SK-N-SH treated with all-trans-retinoic acid at 6 μM for 48 hours (cell line): ENCODE measurements around the gene CYP2W1.

ENCODE experiments used
- ATAC-seq: fragments of 200-7000 bp; cut with Tn5 transposase; 3 replicates; pipeline ENCODE4 v1.9.1; 2020; ENCODE audit warnings: mild to moderate bottlenecking, moderate library complexity
- BACH2 ChIP-seq: fragments of 250-450 bp; sonication (Bioruptor Pico); IDR thresholded peaks from 2 replicates; pipeline ENCODE4 v1.9.0; 2021; ENCODE audit warnings: mild to moderate bottlenecking, borderline replicate concordance
- CSDC2 ChIP-seq: fragments of 250-450 bp; sonication (Bioruptor Pico); IDR thresholded peaks from 2 replicates; pipeline ENCODE4 v1.5.0; 2020; ENCODE audit warnings: mild to moderate bottlenecking, moderate library complexity
- CSRNP3 ChIP-seq: fragments of 250-450 bp; sonication (Bioruptor Pico); IDR thresholded peaks from 2 replicates; pipeline ENCODE4 v1.5.1; 2021; ENCODE audit warnings: mild to moderate bottlenecking, moderate library complexity
- ESRRG ChIP-seq: fragments of 250-450 bp; sonication (Bioruptor Pico); IDR thresholded peaks from 2 replicates; pipeline ENCODE4 v1.6.1; 2021; ENCODE audit warnings: mild to moderate bottlenecking
- GLIS3 ChIP-seq: fragments of 250-450 bp; sonication (Bioruptor Pico); IDR thresholded peaks from 2 replicates; pipeline ENCODE4 v1.5.0; 2020; ENCODE audit warnings: mild to moderate bottlenecking, moderate library complexity
- ISL1 ChIP-seq: fragments of 250-450 bp; sonication (Bioruptor Pico); IDR thresholded peaks from 2 replicates; pipeline ENCODE4 v2.1.2; 2022; ENCODE audit warnings: mild to moderate bottlenecking, moderate library complexity
- OSR1 ChIP-seq: fragments of 250-450 bp; sonication (Bioruptor Pico); IDR thresholded peaks from 2 replicates; pipeline ENCODE4 v1.8.0; 2022; ENCODE audit warnings: moderate library complexity, mild to moderate bottlenecking, inconsistent platforms
- PATZ1 ChIP-seq: fragments of 250-450 bp; sonication (Bioruptor Pico); IDR thresholded peaks from 2 replicates; pipeline ENCODE4 v1.8.0; 2020; ENCODE audit warnings: mild to moderate bottlenecking, moderate library complexity, borderline replicate concordance
- RARB ChIP-seq: fragments of 250-450 bp; sonication (Bioruptor Pico); IDR thresholded peaks from 2 replicates; pipeline ENCODE4 v1.8.0; 2021; ENCODE audit warnings: mild to moderate bottlenecking, moderate library complexity
- SNAI2 ChIP-seq: fragments of 250-450 bp; sonication (Bioruptor Pico); IDR thresholded peaks from 2 replicates; pipeline ENCODE4 v1.5.0; 2020; ENCODE audit warnings: mild to moderate bottlenecking, moderate library complexity
- TOX ChIP-seq: fragments of 250-450 bp; sonication (Bioruptor Pico); IDR thresholded peaks from 2 replicates; pipeline ENCODE4 v1.8.0; 2021; ENCODE audit warnings: mild to moderate bottlenecking, moderate library complexity, borderline replicate concordance
- ZC3H10 ChIP-seq: fragments of 250-450 bp; sonication (Bioruptor Pico); IDR thresholded peaks from 2 replicates; pipeline ENCODE4 v1.5.1; 2021; ENCODE audit warnings: mild to moderate bottlenecking, moderate library complexity
- ZNF565 ChIP-seq: fragments of 450-650 bp; formaldehyde crosslinking; conservative IDR thresholded peaks from 2 replicates; pipeline ENCODE4 v1.5.0; 2020; ENCODE audit warnings: low read depth, mild to moderate bottlenecking, moderate library complexity
- ZNF70 ChIP-seq: fragments of 450-650 bp; formaldehyde crosslinking; IDR thresholded peaks from 2 replicates; pipeline ENCODE4 v1.5.0; 2020; ENCODE audit warnings: mild to moderate bottlenecking, moderate library complexity
- ZNF8 ChIP-seq: fragments of 450-650 bp; formaldehyde crosslinking; IDR thresholded peaks from 2 replicates; pipeline ENCODE4 v1.5.0; 2020; ENCODE audit warnings: mild to moderate bottlenecking, moderate library complexity
- TF ChIP-seq, protein P1 (sequence below): fragments of 250-450 bp; sonication (Bioruptor Pico); IDR thresholded peaks from 2 replicates; pipeline ENCODE4 v1.5.0; 2020; ENCODE audit warnings: mild to moderate bottlenecking, moderate library complexity
- TF ChIP-seq, protein P2 (sequence below): fragments of 250-450 bp; sonication (Bioruptor Pico); IDR thresholded peaks from 2 replicates; pipeline ENCODE4 v1.5.1; 2020; ENCODE audit warnings: low read depth, mild to moderate bottlenecking, moderate library complexity

CYP2W1 gene

DNA sequence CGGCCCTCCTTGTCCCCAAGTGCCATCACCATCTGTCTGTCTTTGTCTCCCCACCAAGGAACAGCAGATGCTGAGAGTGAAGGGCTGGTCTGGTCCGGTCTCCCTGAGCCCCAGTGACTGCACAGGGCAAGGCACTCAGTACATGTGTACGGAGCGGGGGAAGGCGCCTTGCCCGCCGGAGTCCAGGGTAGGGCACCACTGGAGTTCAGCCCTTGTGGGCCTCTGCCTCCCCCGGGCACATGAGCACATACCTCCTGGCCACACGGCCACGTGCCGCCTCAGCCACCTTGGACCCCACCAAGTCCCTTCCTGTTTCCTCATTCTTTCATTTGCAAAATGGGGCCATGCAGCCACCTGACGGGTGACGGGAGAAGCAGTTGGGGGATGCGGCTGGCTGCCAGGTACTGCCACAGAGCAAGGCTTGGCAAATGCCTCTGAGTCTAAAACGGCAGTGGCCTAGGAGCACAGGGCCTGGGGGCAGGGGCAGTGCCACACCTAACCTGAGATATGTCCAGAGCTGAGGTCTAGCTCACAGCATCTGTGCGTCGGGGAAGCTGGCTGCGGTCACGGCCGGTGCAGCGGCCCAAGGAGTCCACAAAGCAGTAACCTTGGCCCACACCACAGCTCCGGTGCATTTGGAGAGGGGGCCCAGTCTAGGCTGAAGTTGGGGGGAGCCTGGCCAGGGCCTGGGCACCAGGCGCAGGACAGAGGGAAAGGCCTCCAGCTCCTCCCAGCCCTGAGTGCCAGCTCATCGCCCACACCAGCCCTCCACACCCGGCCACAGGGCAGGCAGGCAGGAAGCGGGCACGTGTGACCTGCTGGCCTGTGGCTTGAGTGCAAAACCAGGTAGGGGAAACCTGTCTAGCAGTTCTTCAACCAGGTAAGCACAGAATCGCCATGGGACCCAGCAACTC is 33.7 kb upstream of the CYP2W1 start:
- no peak for TF ChIP-seq ZNF8 (CRISPR knock-in tag)
- TF ChIP-seq ISL1 (CRISPR knock-in tag), result no peak
- no peak for TF ChIP-seq CSRNP3
- no peak for TF ChIP-seq RARB (CRISPR knock-in tag)
- no peak for TF ChIP-seq BACH2
- TF ChIP-seq ZNF565, result no peak
- TF ChIP-seq, protein P1, sequence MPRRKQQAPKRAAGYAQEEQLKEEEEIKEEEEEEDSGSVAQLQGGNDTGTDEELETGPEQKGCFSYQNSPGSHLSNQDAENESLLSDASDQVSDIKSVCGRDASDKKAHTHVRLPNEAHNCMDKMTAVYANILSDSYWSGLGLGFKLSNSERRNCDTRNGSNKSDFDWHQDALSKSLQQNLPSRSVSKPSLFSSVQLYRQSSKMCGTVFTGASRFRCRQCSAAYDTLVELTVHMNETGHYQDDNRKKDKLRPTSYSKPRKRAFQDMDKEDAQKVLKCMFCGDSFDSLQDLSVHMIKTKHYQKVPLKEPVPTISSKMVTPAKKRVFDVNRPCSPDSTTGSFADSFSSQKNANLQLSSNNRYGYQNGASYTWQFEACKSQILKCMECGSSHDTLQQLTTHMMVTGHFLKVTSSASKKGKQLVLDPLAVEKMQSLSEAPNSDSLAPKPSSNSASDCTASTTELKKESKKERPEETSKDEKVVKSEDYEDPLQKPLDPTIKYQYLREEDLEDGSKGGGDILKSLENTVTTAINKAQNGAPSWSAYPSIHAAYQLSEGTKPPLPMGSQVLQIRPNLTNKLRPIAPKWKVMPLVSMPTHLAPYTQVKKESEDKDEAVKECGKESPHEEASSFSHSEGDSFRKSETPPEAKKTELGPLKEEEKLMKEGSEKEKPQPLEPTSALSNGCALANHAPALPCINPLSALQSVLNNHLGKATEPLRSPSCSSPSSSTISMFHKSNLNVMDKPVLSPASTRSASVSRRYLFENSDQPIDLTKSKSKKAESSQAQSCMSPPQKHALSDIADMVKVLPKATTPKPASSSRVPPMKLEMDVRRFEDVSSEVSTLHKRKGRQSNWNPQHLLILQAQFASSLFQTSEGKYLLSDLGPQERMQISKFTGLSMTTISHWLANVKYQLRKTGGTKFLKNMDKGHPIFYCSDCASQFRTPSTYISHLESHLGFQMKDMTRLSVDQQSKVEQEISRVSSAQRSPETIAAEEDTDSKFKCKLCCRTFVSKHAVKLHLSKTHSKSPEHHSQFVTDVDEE (CRISPR knock-in tag), result no peak
- ATAC-seq, result no peak

DNA sequence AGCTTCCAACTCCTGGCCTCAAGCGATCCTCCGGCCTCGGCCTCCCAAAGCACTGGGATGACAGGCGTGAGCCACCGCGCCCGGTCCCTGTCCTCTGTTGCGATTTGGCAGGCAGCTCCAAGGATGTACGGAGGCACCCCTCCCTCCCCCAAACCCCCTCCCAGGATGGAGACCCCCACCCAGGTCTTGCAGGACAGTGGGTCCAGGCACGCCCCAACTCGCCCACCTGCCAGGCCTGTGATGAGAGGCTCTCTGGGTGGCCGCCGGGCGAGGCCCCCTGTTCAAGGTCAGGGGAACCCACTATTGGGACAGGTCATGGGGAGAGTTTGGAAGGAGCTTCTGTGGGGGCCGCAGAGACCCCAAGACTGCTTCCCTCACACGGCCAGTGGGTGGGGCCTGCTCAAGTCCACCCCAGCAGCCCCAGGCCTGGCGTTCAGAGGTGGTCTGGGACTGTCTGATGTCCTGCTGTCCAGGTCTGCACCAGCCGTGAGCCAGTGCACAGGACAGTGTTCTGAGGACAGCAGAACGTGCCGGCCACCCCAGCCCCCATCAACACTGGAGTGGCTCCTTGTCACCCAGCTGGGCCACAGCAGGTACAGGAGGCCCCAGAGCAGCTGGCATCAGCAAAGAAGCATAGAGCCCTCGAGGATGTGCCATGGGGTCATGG is 31.0 kb upstream of the CYP2W1 start:
- no peak for TF ChIP-seq ZNF565
- no peak for TF ChIP-seq CSRNP3
- no peak for TF ChIP-seq CSDC2 (CRISPR knock-in tag)
- no peak for TF ChIP-seq TOX (CRISPR knock-in tag)
- TF ChIP-seq, protein P2, sequence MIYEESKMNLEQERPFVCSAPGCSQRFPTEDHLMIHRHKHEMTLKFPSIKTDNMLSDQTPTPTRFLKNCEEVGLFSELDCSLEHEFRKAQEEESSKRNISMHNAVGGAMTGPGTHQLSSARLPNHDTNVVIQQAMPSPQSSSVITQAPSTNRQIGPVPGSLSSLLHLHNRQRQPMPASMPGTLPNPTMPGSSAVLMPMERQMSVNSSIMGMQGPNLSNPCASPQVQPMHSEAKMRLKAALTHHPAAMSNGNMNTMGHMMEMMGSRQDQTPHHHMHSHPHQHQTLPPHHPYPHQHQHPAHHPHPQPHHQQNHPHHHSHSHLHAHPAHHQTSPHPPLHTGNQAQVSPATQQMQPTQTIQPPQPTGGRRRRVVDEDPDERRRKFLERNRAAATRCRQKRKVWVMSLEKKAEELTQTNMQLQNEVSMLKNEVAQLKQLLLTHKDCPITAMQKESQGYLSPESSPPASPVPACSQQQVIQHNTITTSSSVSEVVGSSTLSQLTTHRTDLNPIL (CRISPR knock-in tag), result no peak
- TF ChIP-seq ZNF8 (CRISPR knock-in tag), result no peak
- no peak for TF ChIP-seq ZNF70 (CRISPR knock-in tag)
- TF ChIP-seq OSR1, result no peak
- TF ChIP-seq SNAI2 (CRISPR knock-in tag), result no peak
- no peak for TF ChIP-seq RARB (CRISPR knock-in tag)
- no peak for TF ChIP-seq PATZ1
- no peak for TF ChIP-seq ESRRG (CRISPR knock-in tag)
- no peak for TF ChIP-seq ZC3H10 (CRISPR knock-in tag)
- TF ChIP-seq, protein P1 (CRISPR knock-in tag), result no peak
- TF ChIP-seq GLIS3, result no peak
- ATAC-seq, result no peak
